IMR-90 (cell line): Measurements from ENCODE around the gene CRTAC1. TPM values are rescaled to one million over a fixed set of nuclear protein-coding genes. Genes with fewer than 3 reads are reported as not detected.

Source experiments
- ATAC-seq: fragments of 200-7000 bp; cut with Tn5 transposase; 2 replicates; pipeline ENCODE4 v1.9.1; 2020; ENCODE audit warnings: low read depth, mild to moderate bottlenecking, moderate library complexity
- BruUV-seq: library from RNA; stranded (reverse); fragments of 400-500 nt; replicated peaks from 2 replicates; lab custom pipeline; 2021; lab: Mats Ljungman, UMichigan
- CTCF ChIA-PET: fragments of 300-600 bp; formaldehyde crosslinking; extraction: SDS; loops from one replicate; lab custom pipeline; 2021; ENCODE audit warnings: antibody characterized with exemption; lab: Yijun Ruan, JAX
- POLR2A ChIA-PET: fragments of 300-600 bp; sonication (Branson Sonifier 250); formaldehyde crosslinking; loops from one replicate; lab custom pipeline; 2022; ENCODE audit warnings: antibody characterized with exemption; ENCODE audit not compliant: unreplicated experiment; lab: Charles Lee
- DNase-seq: peaks from one replicate; pipeline ENCODE4 v3.0.0; 2013
- H2AFZ ChIP-seq: replicated peaks from 2 replicates; pipeline ENCODE3; 2013; ENCODE audit warnings: low read length, mild to moderate bottlenecking; ENCODE audit not compliant: poor library complexity
- H2AK5ac ChIP-seq: 2 replicates; pipeline ENCODE4 v1.6.1; 2013; ENCODE audit warnings: low read depth, low read length, inconsistent platforms
- H2AK9ac ChIP-seq: replicated peaks from 2 replicates; pipeline ENCODE3; 2013; ENCODE audit warnings: mild to moderate bottlenecking, low read depth, low read length, moderate library complexity; ENCODE audit not compliant: poor library complexity
- H2BK120ac ChIP-seq: 2 replicates; pipeline ENCODE4 v1.6.1; 2013; ENCODE audit warnings: low read depth, low read length, inconsistent platforms
- H2BK15ac ChIP-seq: 3 replicates; pipeline ENCODE4 v1.6.1; 2013; ENCODE audit warnings: low read depth, low read length, inconsistent platforms
- H2BK20ac ChIP-seq: 2 replicates; pipeline ENCODE4 v1.6.1; 2013; ENCODE audit warnings: low read depth, mild to moderate bottlenecking, inconsistent platforms, low read length, moderate library complexity
- H2BK5ac ChIP-seq: 2 replicates; pipeline ENCODE4 v1.6.1; 2013; ENCODE audit warnings: mild to moderate bottlenecking, low read depth, low read length, inconsistent platforms; ENCODE audit not compliant: poor library complexity, severe bottlenecking
- H3K14ac ChIP-seq: replicated peaks from 2 replicates; pipeline ENCODE4 v1.6.1; 2013; ENCODE audit warnings: low read depth, low read length, inconsistent platforms
- H3K18ac ChIP-seq: 2 replicates; pipeline ENCODE4 v1.6.1; 2013; ENCODE audit warnings: low read depth, low read length, control low read depth
- H3K23ac ChIP-seq: 2 replicates; pipeline ENCODE4 v1.6.1; 2013; ENCODE audit warnings: low read depth, low read length, inconsistent platforms
- H3K27ac ChIP-seq: 2 replicates; pipeline ENCODE4 v1.5.1; 2013; ENCODE audit warnings: mild to moderate bottlenecking, control low read depth, low read length; ENCODE audit not compliant: insufficient read depth
- H3K27me3 ChIP-seq: 2 replicates; pipeline ENCODE4 v1.6.1; 2013; ENCODE audit warnings: low read length; ENCODE audit not compliant: control insufficient read depth, insufficient read depth
- H3K36me3 ChIP-seq: 2 replicates; pipeline ENCODE4 v1.6.1; 2013; ENCODE audit warnings: low read length, mixed read lengths; ENCODE audit not compliant: control insufficient read depth, insufficient read depth
- H3K4ac ChIP-seq: 2 replicates; pipeline ENCODE4 v1.6.1; 2013; ENCODE audit warnings: low read depth, low read length, inconsistent platforms
- H3K4me1 ChIP-seq: 2 replicates; pipeline ENCODE4 v1.6.1; 2013; ENCODE audit warnings: low read length, mixed read lengths; ENCODE audit not compliant: control insufficient read depth, insufficient read depth
- H3K4me2 ChIP-seq: 2 replicates; pipeline ENCODE4 v1.6.1; 2013; ENCODE audit warnings: low read depth, mild to moderate bottlenecking, control low read depth, low read length, moderate library complexity
- H3K4me3 ChIP-seq: 2 replicates; pipeline ENCODE4 v1.5.1; 2013; ENCODE audit warnings: low read depth, mild to moderate bottlenecking, control low read depth, low read length, moderate library complexity; ENCODE audit not compliant: insufficient read depth
- H3K56ac ChIP-seq: 2 replicates; pipeline ENCODE4 v1.6.1; 2013; ENCODE audit warnings: low read length, inconsistent platforms; ENCODE audit not compliant: insufficient read depth; ENCODE audit errors: extremely low read depth
- H3K79me1 ChIP-seq, 2 experiments: 2 replicates each; pipeline ENCODE4 v1.6.1; 2013; ENCODE audit warnings: low read length in 2 of 2, inconsistent platforms in 1 of 2, low read depth in 1 of 2
- H3K9ac ChIP-seq: 2 replicates; pipeline ENCODE4 v1.6.1; 2013; ENCODE audit warnings: low read depth, low read length, control low read depth
- H3K9me1 ChIP-seq: 2 replicates; pipeline ENCODE4 v1.6.1; 2013; ENCODE audit warnings: low read length, inconsistent platforms; ENCODE audit not compliant: insufficient read depth
- H3K9me3 ChIP-seq: 2 replicates; pipeline ENCODE4 v1.6.1; 2013; ENCODE audit warnings: low read length; ENCODE audit not compliant: control insufficient read depth, insufficient read depth
- H4K20me1 ChIP-seq: 2 replicates; pipeline ENCODE4 v1.6.1; 2013; ENCODE audit warnings: low read length, inconsistent platforms; ENCODE audit not compliant: insufficient read depth
- H4K5ac ChIP-seq: 2 replicates; pipeline ENCODE4 v1.6.1; 2013; ENCODE audit warnings: mild to moderate bottlenecking, low read depth, low read length, control low read depth
- H4K8ac ChIP-seq, 2 experiments: 2 replicates each; pipeline ENCODE4 v1.6.1; 2013; ENCODE audit warnings: low read depth in 2 of 2, low read length in 2 of 2, control low read depth in 1 of 2, inconsistent platforms in 1 of 2
- H4K91ac ChIP-seq: 2 replicates; pipeline ENCODE4 v1.6.1; 2013; ENCODE audit warnings: low read depth, low read length, inconsistent platforms; ENCODE audit not compliant: insufficient read depth
- SMC3 ChIP-seq: fragments of 150-350 bp; IDR thresholded peaks from 2 replicates; pipeline ENCODE4 v1.6.1; 2016; ENCODE audit warnings: low read depth, mild to moderate bottlenecking, antibody characterized with exemption, low read length, moderate library complexity
- WGBS, 2 experiments: methylation state at CpG; one replicate each; pipeline versions ENCODE4 v1.1.5 to v1.1.7; 2013; ENCODE audit warnings: missing lambda C conversion rate in 2 of 2; ENCODE audit not compliant: insufficient read length in 1 of 2; ENCODE audit errors: extremely low coverage in 2 of 2; 5-methylcytosine and 5-hydroxymethylcytosine counted together
- dilution Hi-C: fragments of 300-500 bp; cut with HindIII; formaldehyde crosslinking; loops from one replicate; pipeline ENCODE4 v1.14.3; 2018; ENCODE audit warnings: low sequenced_read_pairs; ENCODE audit not compliant: unreplicated experiment
- in situ Hi-C: fragments of 300-500 bp; cut with MboI; formaldehyde crosslinking; loops from 3 replicates; pipeline ENCODE4 v1.14.3; 2019; ENCODE audit warnings: low sequenced_read_pairs, inconsistent platforms, mixed read lengths
- intact Hi-C: fragments of 100-400 bp; cut with micrococcal nuclease; formaldehyde crosslinking; loops from 2 replicates; pipeline ENCODE4 v1.10.0; 2022
- polyA plus RNA-seq, 3 experiments: library from polyadenylated mRNA; depleted of rRNA; stranded (reverse); fragments of >200 nt; gene quantifications; 2 replicates each; pipeline ENCODE4 v1.2.3, GENCODE V29; 2012; ENCODE audit warnings: low replicate concordance in 1 of 3
- total RNA-seq: library from RNA; depleted of rRNA; stranded (reverse); fragments of >200 nt; gene quantifications from 2 replicates; pipeline ENCODE4 v1.2.3, GENCODE V29; 2012

CRTAC1 gene
- total and polyA plus RNA-seq, 2 of the 4 experiments (the other 2 are of a cell fraction), result not detected

GRCh38 chr10:97903128-97904017, 127.0 kb downstream of the CRTAC1 start:
- H3K27me3 ChIP-seq, result peaks cover 30% of the 10 kb centered on the region
- no peak overlapping the region for H2BK120ac ChIP-seq
- no peak overlapping the region for H2AFZ ChIP-seq
- H3K79me1 ChIP-seq, result no peaks in the 10 kb centered on the region
- no peak overlapping the region for H3K14ac ChIP-seq
- WGBS, 2 experiments, result 0% methylated on average over 2 of the region's 9 CpGs; no CpG with 5 or more reads in 1 of the 2 experiments
- no peak overlapping the region for H3K9ac ChIP-seq
- in situ Hi-C loops, result no loop called here
- H2BK15ac ChIP-seq, result no peak overlapping the region
- H3K4me1 ChIP-seq, result no peaks in the 10 kb centered on the region
- no TSS peak for BruUV-seq
- no peak overlapping the region for H4K91ac ChIP-seq
- H3K4me2 ChIP-seq, result no peak overlapping the region
- no peaks in the 10 kb centered on the region for H3K36me3 ChIP-seq
- H2BK5ac ChIP-seq, result no peak overlapping the region
- ChIA-PET POLR2A (no interaction called here), CTCF (no interaction called here)
- no peak for TF ChIP-seq SMC3
- dilution Hi-C loops, result no loop called here
- DNase-seq (no peak), ATAC-seq (no peak)
- no peak overlapping the region for H2AK5ac ChIP-seq
- H4K8ac ChIP-seq, result no peak overlapping the region
- H4K5ac ChIP-seq, result no peak overlapping the region
- H4K20me1 ChIP-seq, result no peaks in the 10 kb centered on the region
- no peak overlapping the region for H3K4ac ChIP-seq
- H3K56ac ChIP-seq, result no peak overlapping the region
- H3K18ac ChIP-seq, result no peak overlapping the region
- no peak overlapping the region for H2BK20ac ChIP-seq
- H3K9me1 ChIP-seq, result no peaks in the 10 kb centered on the region
- H3K23ac ChIP-seq, result no peak overlapping the region
- no peak overlapping the region for H3K4me3 ChIP-seq
- intact Hi-C loops, result no loop called here
- no peaks in the 10 kb centered on the region for H3K9me3 ChIP-seq
- no peak overlapping the region for H3K27ac ChIP-seq
- no peak overlapping the region for H2AK9ac ChIP-seq
